Sciatic nerve (tissue), 2 donors: Measurements from ENCODE around the gene KDELR1. TPM values are rescaled to one million over a fixed set of nuclear protein-coding genes. Genes with fewer than 3 reads are reported as not detected.

Experiments
- ATAC-seq: fragments of 200-7000 bp; cut with Tn5 transposase; one replicate; pipeline ENCODE4 v1.9.1; 2020; ENCODE audit warnings: mild to moderate bottlenecking, moderate library complexity
- DNase-seq: peaks from one replicate; pipeline ENCODE4 v3.0.0-alpha.2; 2020; ENCODE audit warnings: low spot score
- intact Hi-C: fragments of 100-400 bp; cut with DNase I; formaldehyde crosslinking; loops from one replicate; pipeline ENCODE4 v1.14.2; 2022
- total RNA-seq: library from RNA; stranded (reverse); fragmentation: NEBNext Ultra II Directional; extraction: Animal tissue kit (Norgen Biotek cat#: 25700); gene quantifications from one replicate; pipeline ENCODE4 v1.2.1, GENCODE V29; 2021
- donor health status: DM: no; HTN: no; CAD: no.
- donor health status: DM: no; HTN: no; CAD: no.

The KDELR1 gene
- total RNA-seq = 104 TPM

GRCh38 chr19:48391100-48392005 lies at the start of gene KDELR1:
Gene KDELR1 (minus strand): TSS chr19:48391551. CDS start chr19:48391358, 193 bp downstream.
- intact Hi-C loops = loop anchor here (10.0 kb wide), 1 partner anchor 193 kb away; no protein-coding TSS in a partner anchor
- peak; percentile 96 for ATAC-seq
- DNase-seq = peak; percentile 89

DNA sequence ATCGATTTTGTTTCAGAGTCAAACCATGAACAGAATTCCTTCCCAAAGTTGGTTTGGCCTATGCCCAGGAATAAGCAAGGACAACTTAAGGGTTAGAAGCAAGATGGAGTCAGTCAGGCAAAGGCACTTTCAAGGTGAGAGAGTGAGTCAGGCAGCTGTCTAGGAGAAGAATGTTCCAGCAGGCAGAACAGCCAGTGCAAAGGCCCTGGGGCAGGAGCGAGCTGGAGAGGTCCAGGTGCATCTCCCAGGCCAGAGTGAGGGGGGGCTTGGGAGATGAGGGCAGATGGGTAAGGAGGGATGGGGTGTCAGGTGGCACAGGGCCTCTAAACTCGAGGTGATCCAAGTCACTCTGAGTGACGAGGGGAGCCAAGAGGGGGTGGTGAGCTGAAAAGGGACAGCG lies 45.2 kb upstream of the KDELR1 start:
- ATAC-seq (no peak), DNase-seq (no peak)
- intact Hi-C loops = no loop called here

DNA sequence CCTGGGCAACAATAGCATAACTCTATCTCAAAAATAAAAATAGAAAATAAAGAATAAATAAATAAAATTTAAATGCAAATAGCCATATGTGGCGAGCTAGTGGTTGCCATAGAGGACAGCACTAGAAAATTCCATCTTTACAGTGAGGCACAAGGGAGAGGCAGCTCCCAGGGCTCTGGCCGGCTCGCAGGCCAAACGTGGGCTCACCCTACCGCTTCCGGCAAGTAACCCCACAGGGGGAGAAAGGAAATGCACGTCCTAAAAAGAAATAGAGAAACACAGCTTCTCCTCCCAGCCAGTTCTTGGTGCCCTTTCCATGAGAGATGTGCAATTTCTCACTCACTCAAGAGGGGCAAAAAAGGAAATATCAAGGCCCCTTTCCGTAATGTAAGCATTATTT lies 42.0 kb upstream of the KDELR1 start:
- intact Hi-C loops = no loop called here
- no peak for ATAC-seq

DNA sequence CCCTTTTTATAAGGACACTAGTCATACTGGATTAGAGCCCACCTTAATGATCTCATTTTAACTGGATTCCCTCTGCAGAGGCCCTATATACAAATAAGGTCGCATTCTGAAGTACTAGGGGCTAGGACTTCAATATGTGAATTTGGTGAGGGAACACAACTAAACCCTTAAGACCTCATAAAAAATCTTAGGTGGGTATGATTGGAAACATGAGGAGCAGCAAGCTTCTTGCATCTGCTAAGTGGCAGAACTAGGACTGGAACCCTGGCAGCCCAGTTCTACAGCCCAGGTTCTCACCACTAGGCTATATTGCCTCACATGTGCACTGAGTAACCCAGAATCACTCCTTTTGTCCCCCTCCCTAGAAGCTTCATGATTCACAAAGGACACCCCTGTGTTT lies 37.3 kb upstream of the KDELR1 start:
- ATAC-seq (no peak), DNase-seq (no peak)
- intact Hi-C loops = no loop called here

More for the DNA sequence above, 42.0 kb upstream of the KDELR1 start:
- no peak for DNase-seq

GRCh38 chr19:48424694-48425219 lies 33.4 kb upstream of the KDELR1 start:
- no peak for DNase-seq
- peak; percentile 76 for ATAC-seq
- intact Hi-C loops = no loop called here

DNA sequence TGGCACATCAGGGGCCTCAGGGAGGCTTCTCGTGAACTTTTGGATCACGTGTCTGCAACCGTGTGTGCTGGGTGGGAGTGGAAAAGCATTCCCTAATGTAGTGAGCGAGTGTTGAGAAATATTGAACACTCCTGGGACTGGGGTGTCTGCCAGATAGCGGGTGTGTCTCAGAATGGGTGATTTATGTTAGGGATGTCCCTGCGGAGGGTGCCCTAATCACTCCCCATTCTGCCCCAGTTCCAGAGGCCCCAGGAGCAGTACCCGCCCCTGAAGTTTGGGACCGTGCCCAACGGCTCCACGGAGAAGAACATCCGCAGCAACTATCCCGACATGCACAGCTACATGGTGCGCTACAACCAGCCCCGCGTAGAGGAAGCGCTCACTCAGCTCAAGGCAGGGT lies 30.2 kb upstream of the KDELR1 start:
- DNase-seq = no peak
- intact Hi-C loops = no loop called here
- ATAC-seq = peak; percentile 51

- DNase-seq = peak; percentile 70
- peak; percentile 47 for ATAC-seq
- intact Hi-C loops = no loop called here
These were observed 28.0 kb upstream of the KDELR1 start for GRCh38 chr19:48419158-48419920.

DNA sequence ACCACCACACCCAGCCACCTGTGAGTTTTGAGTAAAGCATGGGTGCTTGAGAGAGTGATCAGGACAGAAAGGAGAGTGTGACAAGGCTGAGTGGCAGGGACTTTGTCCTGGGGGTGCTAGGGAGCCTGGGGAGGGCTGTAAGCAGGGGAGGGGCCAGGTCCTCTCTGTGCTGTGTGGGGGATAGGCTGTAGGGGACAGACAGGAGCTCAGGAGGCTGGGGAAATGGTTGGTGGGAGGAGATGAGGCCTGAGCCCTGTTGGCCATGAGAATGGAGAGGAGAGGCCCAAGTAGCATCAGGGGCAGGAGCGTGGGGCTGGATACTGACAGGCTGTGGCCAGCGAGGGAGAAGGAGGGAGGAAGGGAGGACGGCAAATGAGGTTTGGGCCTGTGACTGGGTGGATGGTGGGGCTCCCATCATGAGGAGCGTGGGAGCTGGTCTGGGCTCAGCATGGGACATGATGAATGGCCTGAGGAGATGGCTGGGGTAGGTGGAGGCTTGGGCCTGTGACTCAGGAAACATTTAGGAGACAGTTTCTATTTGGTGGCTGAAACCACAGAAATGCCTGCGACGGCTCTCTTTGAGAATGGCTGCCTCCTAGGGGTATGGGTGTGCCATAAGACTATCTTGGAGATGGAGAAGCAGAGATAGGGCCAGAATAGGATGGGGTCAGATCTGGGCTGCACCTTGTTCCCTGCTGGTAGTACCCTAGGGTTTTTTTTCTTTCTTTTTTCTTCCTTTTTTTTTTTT lies 27.1 kb upstream of the KDELR1 start:
- intact Hi-C loops = no loop called here
- no peak for DNase-seq
- ATAC-seq = no peak

DNA sequence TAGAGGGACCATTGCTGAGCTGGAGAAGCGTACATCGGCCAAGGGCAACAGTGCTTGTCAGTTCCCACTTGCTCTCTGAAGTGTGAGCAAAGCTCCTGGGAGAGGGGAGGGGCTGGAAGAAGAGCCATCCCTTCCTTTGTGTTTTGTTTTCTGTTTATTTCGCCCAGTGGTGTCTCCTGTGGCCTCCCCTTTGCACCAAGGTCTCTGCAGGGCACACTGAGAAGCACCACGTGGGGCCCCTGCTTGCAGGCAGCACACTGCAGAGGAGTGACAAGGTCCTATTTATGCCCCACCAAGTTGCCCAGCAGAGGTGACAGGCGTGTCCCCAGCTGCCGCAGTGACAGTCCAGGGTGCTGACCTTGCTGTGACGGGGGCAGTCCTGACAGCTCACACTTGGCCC lies 26.1 kb upstream of the KDELR1 start:
- DNase-seq = no peak
- no peak for ATAC-seq

DNA sequence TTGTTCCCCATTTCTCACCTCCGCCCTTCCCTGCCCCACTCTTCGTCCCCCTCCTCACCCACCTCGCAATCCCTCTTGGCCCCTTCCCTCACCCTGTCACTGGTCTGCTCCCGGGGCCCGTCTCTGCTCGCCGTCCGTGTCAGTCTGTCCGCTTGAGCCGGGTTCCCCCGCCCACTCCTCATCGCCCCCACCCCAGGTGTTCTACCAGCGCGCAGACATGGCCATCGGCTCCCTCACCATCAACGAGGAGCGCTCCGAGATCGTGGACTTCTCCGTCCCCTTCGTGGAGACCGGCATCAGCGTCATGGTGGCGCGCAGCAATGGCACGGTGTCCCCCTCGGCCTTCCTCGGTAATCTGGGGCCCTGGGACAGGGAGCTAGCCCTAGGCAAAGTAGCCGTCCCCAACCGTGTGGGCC lies 24.5 kb upstream of the KDELR1 start:
- peak; percentile 47 for ATAC-seq
- intact Hi-C loops = no loop called here
- no peak for DNase-seq

More for the DNA sequence above, 26.1 kb upstream of the KDELR1 start:
- intact Hi-C loops = no loop called here

DNA sequence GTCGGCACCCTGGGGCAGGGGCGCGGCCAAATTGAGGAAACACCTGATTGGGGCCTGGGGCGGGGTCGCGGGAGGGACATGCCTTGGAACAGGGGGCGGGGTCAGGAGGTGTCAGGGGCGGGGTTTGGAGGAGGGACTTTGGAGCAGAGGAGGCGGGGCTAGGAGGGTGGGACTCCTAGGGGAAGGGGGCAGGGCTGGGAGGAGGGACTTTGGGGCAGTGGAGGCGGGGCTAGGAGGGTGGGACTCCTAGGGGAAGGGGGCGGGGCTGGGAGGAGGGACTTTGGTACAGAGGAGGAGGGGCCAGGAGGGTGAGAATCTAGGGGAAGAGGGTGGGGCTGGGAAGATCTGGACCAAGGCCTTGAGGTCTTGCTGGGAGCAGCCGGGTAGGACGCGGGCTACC lies 24.0 kb upstream of the KDELR1 start:
- DNase-seq = peak; percentile 88

DNA sequence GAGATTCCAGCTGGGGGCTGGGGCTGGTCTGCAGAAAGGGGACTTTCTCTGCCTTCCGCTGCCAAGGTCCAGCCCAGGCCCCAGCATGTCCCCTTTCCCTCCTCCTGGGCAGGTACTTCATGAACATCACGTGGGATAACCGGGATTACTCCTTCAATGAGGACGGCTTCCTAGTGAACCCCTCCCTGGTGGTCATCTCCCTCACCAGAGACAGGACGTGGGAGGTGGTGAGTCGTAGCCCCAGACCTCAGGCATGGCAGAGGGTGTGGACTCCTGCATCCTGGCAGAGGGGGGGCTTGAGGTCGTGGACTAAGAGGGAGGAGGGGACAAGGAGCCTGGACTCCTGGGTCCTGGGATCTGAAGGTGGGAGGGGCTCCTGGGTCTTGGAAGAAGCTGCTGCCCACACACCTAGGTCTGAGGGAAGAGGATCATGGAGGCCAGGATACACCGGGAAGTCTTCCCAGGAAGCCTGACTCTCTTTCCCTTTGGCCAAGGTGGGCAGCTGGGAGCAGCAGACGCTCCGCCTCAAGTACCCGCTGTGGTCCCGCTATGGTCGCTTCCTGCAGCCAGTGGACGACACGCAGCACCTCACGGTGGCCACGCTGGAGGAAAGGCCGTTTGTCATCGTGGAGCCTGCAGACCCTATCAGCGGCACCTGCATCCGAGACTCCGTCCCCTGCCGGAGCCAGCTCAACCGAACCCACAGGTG lies 22.7 kb upstream of the KDELR1 start:
- no peak for DNase-seq
- ATAC-seq = no peak

More for the DNA sequence above, 24.0 kb upstream of the KDELR1 start:
- peak; percentile 92 for ATAC-seq
- intact Hi-C loops = no loop called here

GRCh38 chr19:48405850-48406249 lies 14.5 kb upstream of the KDELR1 start:
- intact Hi-C loops = no loop called here
- DNase-seq (no peak), ATAC-seq (no peak)

More for the DNA sequence above, 22.7 kb upstream of the KDELR1 start:
- intact Hi-C loops = no loop called here

DNA sequence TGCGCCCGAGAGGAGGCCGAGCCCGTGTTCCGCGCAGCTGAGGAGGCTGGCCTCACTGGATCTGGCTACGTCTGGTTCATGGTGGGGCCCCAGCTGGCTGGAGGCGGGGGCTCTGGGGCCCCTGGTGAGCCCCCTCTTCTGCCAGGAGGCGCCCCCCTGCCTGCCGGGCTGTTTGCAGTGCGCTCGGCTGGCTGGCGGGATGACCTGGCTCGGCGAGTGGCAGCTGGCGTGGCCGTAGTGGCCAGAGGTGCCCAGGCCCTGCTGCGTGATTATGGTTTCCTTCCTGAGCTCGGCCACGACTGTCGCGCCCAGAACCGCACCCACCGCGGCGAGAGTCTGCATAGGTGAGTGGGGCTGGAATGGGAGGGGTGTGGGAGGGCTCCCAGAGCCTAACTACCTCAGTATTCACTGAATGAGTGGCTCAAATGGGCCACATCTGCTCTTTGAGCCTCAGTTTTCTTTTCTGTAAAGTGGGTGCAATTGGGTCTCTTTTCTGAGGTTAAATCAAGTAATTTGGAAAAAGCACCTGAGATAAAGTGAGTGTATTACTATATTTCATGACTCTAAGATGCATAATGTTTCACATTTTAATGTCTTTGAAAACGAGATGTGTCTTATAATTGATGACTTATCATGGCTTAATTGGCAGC lies 13.8 kb upstream of the KDELR1 start:
- DNase-seq (no peak), ATAC-seq (no peak)
- intact Hi-C loops = no loop called here

DNA sequence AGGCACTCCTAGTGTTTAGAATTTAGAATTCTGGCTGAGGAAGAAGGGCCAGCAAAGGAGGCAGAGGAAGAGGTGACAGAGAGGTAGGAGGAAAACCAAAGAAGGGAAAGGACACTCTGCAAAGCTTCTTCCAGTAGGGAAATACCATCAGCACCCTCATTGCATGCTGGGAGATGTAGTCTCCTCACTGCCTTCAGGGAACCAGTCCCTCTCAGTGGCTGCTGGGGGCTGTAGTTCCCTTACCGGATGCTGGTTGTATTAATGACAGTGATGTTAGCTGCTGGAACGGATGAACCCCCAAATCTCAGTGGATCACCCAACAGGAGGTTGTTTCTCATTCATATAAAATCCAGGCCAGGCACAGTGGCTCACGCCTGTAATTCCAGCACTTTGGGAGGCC lies 12.3 kb upstream of the KDELR1 start:
- ATAC-seq (no peak), DNase-seq (no peak)
- intact Hi-C loops = no loop called here

- intact Hi-C loops = no loop called here
- DNase-seq = no peak
- no peak for ATAC-seq
These were observed 9.9 kb upstream of the KDELR1 start for GRCh38 chr19:48401287-48401686.

DNA sequence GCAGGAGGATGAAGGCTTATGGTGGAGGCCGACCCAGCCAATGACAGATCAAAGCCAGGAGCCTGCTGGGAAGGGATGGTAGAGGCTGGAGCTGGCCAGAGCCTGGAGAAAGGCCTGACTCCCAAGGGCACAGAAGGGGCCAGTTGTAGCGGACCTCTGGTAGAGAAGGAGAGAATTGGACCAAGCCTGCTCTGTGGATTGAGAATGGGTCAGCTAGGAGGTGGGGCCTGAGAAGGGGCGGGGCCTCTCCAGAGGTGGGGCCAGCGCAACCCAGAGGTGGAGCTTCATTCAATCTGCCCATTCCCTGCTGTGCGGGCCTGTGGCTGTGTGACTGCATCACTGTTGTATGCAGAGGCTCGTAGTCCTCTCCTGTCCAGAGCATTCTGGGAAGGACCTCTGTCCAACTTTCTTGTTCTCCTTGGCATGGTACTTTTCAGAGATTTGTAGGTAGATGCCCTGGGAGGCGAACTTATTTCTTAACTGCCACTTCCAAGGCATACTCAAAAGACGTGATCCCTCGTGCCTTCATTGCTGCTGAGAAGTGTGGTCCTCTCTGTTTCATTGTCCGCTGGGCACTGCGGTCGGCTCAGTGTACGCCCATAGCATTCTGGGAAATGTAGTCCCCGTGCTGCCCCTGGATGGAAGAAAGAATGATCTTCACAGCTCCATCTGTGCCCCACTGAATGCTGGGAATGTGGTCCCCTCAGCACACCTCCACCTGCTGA lies 8.8 kb upstream of the KDELR1 start:
- peak; percentile 88 for ATAC-seq
- DNase-seq = peak; percentile 80
- intact Hi-C loops = no loop called here
